SK-N-SH (cell line): ENCODE data around the gene LPP.

ENCODE experiments used
- CHD2 ChIP-seq: fragments of 150-350 bp; IDR thresholded peaks from 2 replicates; pipeline ENCODE4 v1.6.1; 2018; ENCODE audit warnings: low read length; ENCODE audit not compliant: partially characterized antibody
- CTCF ChIP-seq: fragments of 200-600 bp; sonication (generic); IDR thresholded peaks from 2 replicates; pipeline ENCODE4 v1.6.1; 2017; ENCODE audit warnings: antibody characterized with exemption, mild to moderate bottlenecking, moderate library complexity
- RCOR1 ChIP-seq: fragments of 150-350 bp; IDR thresholded peaks from 2 replicates; pipeline ENCODE4 v1.6.1; 2017; ENCODE audit warnings: antibody characterized with exemption, low read length

- TF ChIP-seq RCOR1: no peak
- TF ChIP-seq CHD2: no peak
- no peak for TF ChIP-seq CTCF
Observed at GRCh38 chr3:188938999-188939398, 785.0 kb downstream of the LPP start.
